Measurements from ENCODE around the gene KCNG2. TPM values are rescaled to one million over a fixed set of nuclear protein-coding genes. Genes with fewer than 3 reads are reported as not detected.

The KCNG2 gene
- total and polyA plus RNA-seq, 2 of the 8 experiments (the other 6 are each of a cell fraction or from before 2014, with no cell fraction given) = 0.19 to 0.74 TPM

GRCh38 chr18:79903071-79903635, 105.4 kb downstream of the KCNG2 start:
- no peak overlapping the region for H3K27ac ChIP-seq (ENCODE audit: low read depth, low read length)
- DNase-seq (ENCODE audit: low read depth in 1 of 2, low spot score in 2 of 2) (peak in 1 of 2 experiments; percentile 36), FAIRE-seq (no peak)
- peaks cover 0 to 25% (median 0%) of the 10 kb centered on the region in 4 experiments; a peak in 3 of 8 replicates for H3K36me3 ChIP-seq (ENCODE audit: control insufficient read depth in 2 of 4, insufficient read depth in 4 of 4, low read length in 3 of 4)
- no peak overlapping the region for H2AFZ ChIP-seq (ENCODE audit: low read length)
- no peak overlapping the region for H3K14ac ChIP-seq (ENCODE audit: insufficient read length)
- H3K4me2 ChIP-seq (ENCODE audit: insufficient read depth in 1 of 2, low read depth in 2 of 2, low read length in 2 of 2) = no peak overlapping the region
- CTCF ChIA-PET (ENCODE audit: partially characterized antibody) = no interaction called here
- H2BK20ac ChIP-seq (ENCODE audit: low read length) = no peak overlapping the region
- H4K8ac ChIP-seq (ENCODE audit: extremely low read depth, insufficient read depth, low read length) = no peak overlapping the region
- H3K4me3 ChIP-seq (ENCODE audit: extremely low read depth in 1 of 4, insufficient read depth in 2 of 4, low read depth in 3 of 4, low read length in 4 of 4) = no peak overlapping the region
- H3K9ac ChIP-seq (replicated peaks in 1 of 4; ENCODE audit: extremely low read depth in 1 of 4, low read depth in 3 of 4, low read length in 3 of 4) = no peak overlapping the region
- no peak overlapping the region for H2BK120ac ChIP-seq (replicated peaks; ENCODE audit: low read depth, low read length)
- no peak overlapping the region for H3K23ac ChIP-seq (ENCODE audit: insufficient read length)
- H4K20me1 ChIP-seq (replicated peaks in 1 of 2; ENCODE audit: control insufficient read depth in 1 of 2, insufficient read depth in 2 of 2, low read length in 2 of 2) = peaks cover 0 to 1% of the 10 kb centered on the region in 2 experiments
- no peak overlapping the region for H3K56ac ChIP-seq (replicated peaks; ENCODE audit: insufficient read length, low read depth, low read length)
- WGBS, 2 experiments (ENCODE audit: extremely low coverage in 1 of 2, insufficient coverage in 1 of 2, insufficient read length in 1 of 2, insufficient replicate concordance in 2 of 2, low coverage in 1 of 2, low lambda C conversion rate in 2 of 2, missing lambda C conversion rate in 1 of 2) = 95% methylated on average over 21 of the region's 28 CpGs; no CpG with 5 or more reads in 1 of the 2 experiments
- H3K9me3 ChIP-seq (ENCODE audit: insufficient read depth in 2 of 2, low read depth in 1 of 2, low read length in 1 of 2) = peaks cover 11 to 60% of the 10 kb centered on the region in 2 experiments; a peak in 3 of 4 replicates
- H2AK5ac ChIP-seq (ENCODE audit: low read depth, low read length) = no peak overlapping the region
- H2BK12ac ChIP-seq (ENCODE audit: low read depth, low read length) = no peak overlapping the region
- no peak overlapping the region for H4K91ac ChIP-seq (replicated peaks; ENCODE audit: insufficient read length, low read length)
- H3K4me1 ChIP-seq (replicated peaks in 1 of 4; ENCODE audit: control insufficient read depth in 3 of 4, insufficient read depth in 4 of 4, low read length in 3 of 4) = no peaks in the 10 kb centered on the region
- POLR2A ChIA-PET (ENCODE audit: partially characterized antibody) = no interaction called here
- no peak overlapping the region for H2BK5ac ChIP-seq (ENCODE audit: low read depth, low read length)
- no peaks in the 10 kb centered on the region for H3K23me2 ChIP-seq (ENCODE audit: low read depth, low read length)
- no peaks in the 10 kb centered on the region; a peak in 1 of 7 replicates for H3K27me3 ChIP-seq (replicated peaks in 1 of 4; ENCODE audit: control insufficient read depth in 3 of 4, extremely low read depth in 1 of 4, insufficient read depth in 3 of 4, low read length in 3 of 4)
- no peak overlapping the region for H4K5ac ChIP-seq (ENCODE audit: insufficient read length, low read depth, low read length)
- H3K79me1 ChIP-seq (ENCODE audit: low read depth, low read length) = no peaks in the 10 kb centered on the region
- H3K79me2 ChIP-seq (ENCODE audit: control insufficient read depth in 1 of 2, insufficient read depth in 2 of 2, low read length in 2 of 2) = no peaks in the 10 kb centered on the region
- H3K18ac ChIP-seq (ENCODE audit: extremely low read depth, low read length) = no peak overlapping the region
- TF ChIP-seq CREB1 (IDR thresholded peaks at IDR 0.05) = no peak
- no peak for TF ChIP-seq KDM4A (IDR thresholded peaks at IDR 0.05; ENCODE audit: low read depth, low read length, severe bottlenecking)
- no peak for TF ChIP-seq CEBPB (IDR thresholded peaks at IDR 0.05; ENCODE audit: low read depth, low read length)
- TF ChIP-seq TCF12 (IDR thresholded peaks at IDR 0.05; ENCODE audit: low read depth, low read length) = no peak
- TF ChIP-seq SP1 (IDR thresholded peaks at IDR 0.05; ENCODE audit: low read depth, low read length) = no peak
- no peak for TF ChIP-seq SIN3A (conservative IDR thresholded peaks at IDR 0.05 in 1 of 2, IDR thresholded peaks at IDR 0.05 in 1 of 2; ENCODE audit: low read depth in 1 of 2, low read length in 2 of 2)
- no peak for TF ChIP-seq YY1 (IDR thresholded peaks at IDR 0.05; ENCODE audit: low read depth, low read length)
- TF ChIP-seq TBP (IDR thresholded peaks at IDR 0.05; ENCODE audit: low read depth, low read length) = no peak
- H2BK15ac ChIP-seq (ENCODE audit: low read length) = no peak overlapping the region
- no peak overlapping the region for H3K4ac ChIP-seq (replicated peaks; ENCODE audit: insufficient read length, low read depth, low read length)

Measured in H1 (cell line).